BJ (cell line): ENCODE data around the gene EHD1. TPM values are rescaled to one million over a fixed set of nuclear protein-coding genes. Genes with fewer than 3 reads are reported as not detected.

Source experiments
- CTCF ChIA-PET: fragments of 350-600 bp; formaldehyde crosslinking; extraction: SDS; loops from one replicate; lab custom pipeline; 2021; ENCODE audit warnings: antibody characterized with exemption, inconsistent platforms; lab: Yijun Ruan, JAX
- POLR2A ChIA-PET: fragments of 300-600 bp; sonication (Branson Sonifier 250); formaldehyde crosslinking; extraction: SDS; loops from one replicate; lab custom pipeline; 2021; ENCODE audit warnings: antibody characterized with exemption; lab: Charles Lee
- DNase-seq: peaks from one replicate; pipeline ENCODE4 v3.0.0-alpha.2; 2011; ENCODE audit warnings: low read depth
- H3K27me3 ChIP-seq: 2 replicates; pipeline ENCODE4 v1.6.0; 2011; ENCODE audit warnings: low read length; ENCODE audit not compliant: control insufficient read depth, insufficient read depth
- H3K36me3 ChIP-seq: 2 replicates; pipeline ENCODE4 v1.5.1; 2011; ENCODE audit warnings: low read length; ENCODE audit not compliant: control insufficient read depth, insufficient read depth
- H3K4me3 ChIP-seq: 2 replicates; pipeline ENCODE4 v1.5.1; 2011; ENCODE audit warnings: low read depth, mild to moderate bottlenecking, control low read depth, low read length
- CTCF ChIP-seq: IDR thresholded peaks from 2 replicates; pipeline ENCODE4 v1.5.1; 2011; ENCODE audit warnings: low read depth, mild to moderate bottlenecking, control low read depth, inconsistent platforms, low read length, moderate library complexity; ENCODE audit not compliant: insufficient read depth
- polyA plus RNA-seq: library from polyadenylated mRNA; depleted of rRNA; stranded (reverse); fragments of >200 nt; gene quantifications from 2 replicates; pipeline ENCODE4 v1.2.3, GENCODE V29; 2011

EHD1 gene
- polyA plus RNA-seq, 1 experiment = 191 TPM

GRCh38 chr11:64874308-64875240 is 3.8 kb downstream of the EHD1 start:
- Histone ChIP-seq H3K27me3 (no peaks in the 10 kb centered on the region), H3K36me3 (peaks cover 32% of the 10 kb centered on the region), H3K4me3 (no peak overlapping the region)
- no peak for DNase-seq
- CTCF ChIA-PET = interaction anchor here (1.6 to 29.7 kb wide), 3 partner anchors 12 to 21 kb away, joined by 3 to 797 read pairs (median 12); partner anchors contain the start of gene CDC42BPG
- POLR2A ChIA-PET = no interaction called here
- no peak for TF ChIP-seq CTCF

GRCh38 chr11:64872790-64873488 is 5.5 kb downstream of the EHD1 start:
- no peaks in the 10 kb centered on the region for H3K27me3 ChIP-seq
- no peak for DNase-seq
- no peak overlapping the region for H3K4me3 ChIP-seq
- peaks cover 37% of the 10 kb centered on the region for H3K36me3 ChIP-seq
- ChIA-PET CTCF (interaction anchor here (29.7 kb wide), 1 partner anchor 17 kb away, joined by 797 read pairs; the partner anchor contains the start of gene CDC42BPG), POLR2A (no interaction called here)
- no peak for TF ChIP-seq CTCF

GRCh38 chr11:64871492-64871891 is 6.9 kb downstream of the EHD1 start:
- TF ChIP-seq CTCF = no peak
- POLR2A ChIA-PET = no interaction called here
- H3K4me3 ChIP-seq = no peak overlapping the region
- H3K27me3 ChIP-seq = no peaks in the 10 kb centered on the region
- peaks cover 40% of the 10 kb centered on the region for H3K36me3 ChIP-seq
- no peak for DNase-seq
- CTCF ChIA-PET = interaction anchor here (29.7 kb wide), 1 partner anchor 15 kb away, joined by 797 read pairs; the partner anchor contains the start of gene CDC42BPG

GRCh38 chr11:64870893-64871466 is 7.4 kb downstream of the EHD1 start:
- Histone ChIP-seq H3K36me3 (peaks cover 41% of the 10 kb centered on the region), H3K27me3 (no peaks in the 10 kb centered on the region), H3K4me3 (no peak overlapping the region)
- ChIA-PET POLR2A (no interaction called here), CTCF (interaction anchor here (0.9 to 29.2 kb wide), 5 partner anchors 12 to 25 kb away, joined by 3 to 797 read pairs (median 10); partner anchors contain the start of gene EHD1)
- no peak for DNase-seq
- no peak for TF ChIP-seq CTCF
